HCT116 (cell line): ENCODE measurements around the gene SNX3. TPM values are rescaled to one million over a fixed set of nuclear protein-coding genes. Genes with fewer than 3 reads are reported as not detected.

Experiments used
- ATAC-seq: fragments of 200-7000 bp; cut with Tn5 transposase; 2 replicates; pipeline ENCODE4 v1.9.1; 2020; ENCODE audit warnings: mild to moderate bottlenecking, moderate library complexity
- BruUV-seq: library from RNA; stranded (reverse); fragments of 400-500 nt; replicated peaks from 2 replicates; lab custom pipeline; 2021; lab: Mats Ljungman, UMichigan
- CTCF ChIA-PET: fragments of 300-600 bp; sonication (Branson Sonifier 250); formaldehyde crosslinking; loops from one replicate; lab custom pipeline; 2021; ENCODE audit warnings: antibody characterized with exemption; lab: Charles Lee
- POLR2A ChIA-PET: fragments of 300-600, 350-600 bp; sonication (Branson Sonifier 250); formaldehyde crosslinking; loops from one replicate; lab custom pipeline; 2021; ENCODE audit warnings: antibody characterized with exemption; lab: Charles Lee
- RAD21 ChIA-PET, 2 experiments: fragments of 300-600 bp; sonication (Branson Sonifier 250); formaldehyde crosslinking; loops; one replicate each; lab custom pipeline; 2023; ENCODE audit warnings: low total read pairs in 2 of 2; ENCODE audit not compliant: uncharacterized antibody in 2 of 2, unreplicated experiment in 2 of 2, low non-redundant PET in 1 of 2; lab: Charles Lee
- DNase-seq: peaks from one replicate; pipeline ENCODE4 v3.0.0-alpha.2; 2010; ENCODE audit warnings: low read depth, low spot score
- H2AFZ ChIP-seq: fragments of 200-600 bp; shearing (Covaris generic), sonication (generic); 2 replicates; pipeline ENCODE4 v1.6.1; 2017; ENCODE audit warnings: low read depth, mixed run types, mixed read lengths, antibody characterized with exemption, low read length; ENCODE audit not compliant: poor library complexity, severe bottlenecking
- H3K27ac ChIP-seq: 2 replicates; pipeline ENCODE4 v1.5.1; 2012; ENCODE audit warnings: low read depth, low read length
- H3K27me3 ChIP-seq: fragments of 200-600 bp; sonication (generic); 2 replicates; pipeline ENCODE4 v1.6.1; 2016; ENCODE audit warnings: mixed run types, low read length, mixed read lengths; ENCODE audit not compliant: insufficient read depth
- H3K36me3 ChIP-seq, 2 experiments: fragments of 200-500 bp in 1 of 2; fragments of 200-600 bp in 1 of 2; sonication (Bioruptor generic) in 1 of 2; sonication (generic) in 1 of 2; 2 replicates each; pipeline versions ENCODE4 v1.5.1 to v1.6.1; 2014 to 2016; ENCODE audit warnings: low read length in 2 of 2, inconsistent platforms in 1 of 2, mixed read lengths in 1 of 2, mixed run types in 1 of 2; ENCODE audit not compliant: insufficient read depth in 2 of 2, control insufficient read depth in 1 of 2
- H3K4me1 ChIP-seq, 2 experiments: fragments of 200-600 bp in 1 of 2; sonication (generic) in 1 of 2; 2 replicates each; pipeline versions ENCODE4 v1.5.1 to v1.6.1; 2012 to 2017; ENCODE audit warnings: low read length in 2 of 2, inconsistent platforms in 1 of 2, mild to moderate bottlenecking in 1 of 2, mixed read lengths in 1 of 2, mixed run types in 1 of 2, moderate library complexity in 1 of 2; ENCODE audit not compliant: insufficient read depth in 2 of 2, control insufficient read depth in 1 of 2
- H3K4me2 ChIP-seq: fragments of 200-600 bp; sonication (generic); 2 replicates; pipeline ENCODE4 v1.6.1; 2017; ENCODE audit warnings: mixed run types, low read length, mixed read lengths
- H3K4me3 ChIP-seq, 2 experiments: fragments of 200-600 bp in 1 of 2; sonication (generic) in 1 of 2; replicated peaks in 1 of 2; 2 replicates each; pipeline ENCODE4 v1.5.1; 2011 to 2016; ENCODE audit warnings: low read length in 2 of 2, control low read depth in 1 of 2, low read depth in 1 of 2, mild to moderate bottlenecking in 1 of 2, mixed read lengths in 1 of 2, mixed run types in 1 of 2
- H3K79me2 ChIP-seq: fragments of 200-600 bp; sonication (generic); 2 replicates; pipeline ENCODE4 v1.6.1; 2017; ENCODE audit warnings: mild to moderate bottlenecking, mixed run types, low read length, moderate library complexity, mixed read lengths; ENCODE audit not compliant: insufficient read depth
- H3K9ac ChIP-seq: fragments of 200-600 bp; sonication (generic); 2 replicates; pipeline ENCODE4 v1.6.1; 2016; ENCODE audit warnings: low read length, mixed read lengths
- H3K9me2 ChIP-seq: fragments of 200-600 bp; sonication (generic), shearing (Covaris generic); 2 replicates; pipeline ENCODE4 v1.6.1; 2017; ENCODE audit warnings: mixed run types, mild to moderate bottlenecking, moderate library complexity; ENCODE audit not compliant: insufficient read depth
- H3K9me3 ChIP-seq, 2 experiments: fragments of 200-500 bp in 1 of 2; fragments of 200-600 bp in 1 of 2; sonication (Bioruptor generic) in 1 of 2; sonication (generic) in 1 of 2; 2 replicates each; pipeline ENCODE4 v1.6.1; 2014 to 2017; ENCODE audit warnings: low read length in 2 of 2, mixed read lengths in 2 of 2, inconsistent platforms in 1 of 2, low read depth in 1 of 2, mild to moderate bottlenecking in 1 of 2, mixed run types in 1 of 2, moderate library complexity in 1 of 2; ENCODE audit not compliant: control insufficient read depth in 1 of 2, insufficient read depth in 1 of 2
- H4K20me1 ChIP-seq: fragments of 200-600 bp; sonication (generic), shearing (Covaris generic); 2 replicates; pipeline ENCODE4 v1.6.1; 2017; ENCODE audit warnings: mixed run types, mild to moderate bottlenecking, moderate library complexity; ENCODE audit not compliant: insufficient read depth
- CEBPB ChIP-seq: IDR thresholded peaks from 2 replicates; pipeline ENCODE4 v1.6.1; 2012; ENCODE audit warnings: low read depth
- EGR1 ChIP-seq: IDR thresholded peaks from 2 replicates; pipeline ENCODE4 v1.6.1; 2012; ENCODE audit warnings: low read depth
- ELF1 ChIP-seq: IDR thresholded peaks from 2 replicates; pipeline ENCODE4 v1.6.1; 2012; ENCODE audit warnings: low read depth, borderline replicate concordance
- FOSL1 ChIP-seq: IDR thresholded peaks from 2 replicates; pipeline ENCODE4 v1.6.1; 2012; ENCODE audit warnings: low read depth
- JUND ChIP-seq: IDR thresholded peaks from 2 replicates; pipeline ENCODE4 v1.6.1; 2012
- POLR2AphosphoS5 ChIP-seq: IDR thresholded peaks from 2 replicates; pipeline ENCODE4 v1.6.1; 2011; ENCODE audit warnings: mild to moderate bottlenecking, low read depth, low read length, moderate library complexity
- RAD21 ChIP-seq: IDR thresholded peaks from 2 replicates; pipeline ENCODE4 v1.6.1; 2012; ENCODE audit warnings: low read depth, mild to moderate bottlenecking
- SP1 ChIP-seq: IDR thresholded peaks from 2 replicates; pipeline ENCODE4 v1.6.1; 2012; ENCODE audit warnings: low read depth
- TCF7L2 ChIP-seq: IDR thresholded peaks from 2 replicates; pipeline ENCODE4 v1.7.0; 2011; ENCODE audit warnings: borderline replicate concordance, inconsistent platforms; ENCODE audit not compliant: insufficient read depth, insufficient read length; ENCODE audit errors: extremely low read depth
- intact Hi-C: fragments of 100-400 bp; cut with micrococcal nuclease; formaldehyde crosslinking; loops from 2 replicates; pipeline ENCODE4 v1.10.0; 2022
- total RNA-seq: library from RNA; stranded (reverse); gene quantifications from one replicate; pipeline ENCODE4 v1.2.1, GENCODE V29; 2021; ENCODE audit not compliant: unreplicated experiment
- TF ChIP-seq, protein P1 (sequence below): IDR thresholded peaks from 2 replicates; pipeline ENCODE4 v1.6.1; 2012
- TF ChIP-seq, protein P2 (sequence below), 3 experiments: fragments of 200-600 bp in 1 of 3; sonication (generic) in 1 of 3; IDR thresholded peaks in 2 of 3; conservative IDR thresholded peaks in 1 of 3; 2 replicates each; pipeline ENCODE4 v1.5.1; 2012 to 2017; ENCODE audit warnings: low read depth in 2 of 3, low read length in 2 of 3, antibody characterized with exemption in 1 of 3, borderline replicate concordance in 1 of 3, control low read depth in 1 of 3, mild to moderate bottlenecking in 1 of 3, mixed read lengths in 1 of 3, mixed run types in 1 of 3, moderate library complexity in 1 of 3; ENCODE audit not compliant: insufficient read depth in 1 of 3

SNX3 gene
- total RNA-seq, 1 experiment from 2014 or later, result 111 TPM

GRCh38 chr6:108168090-108168463, 92.8 kb downstream of the SNX3 start:
- POLR2A ChIA-PET, result no interaction called here
- ATAC-seq, result no peak
- H3K27ac ChIP-seq, result no peak overlapping the region
- BruUV-seq, result no TSS peak
- CTCF ChIA-PET, result no interaction called here
- no peak overlapping the region for H2AFZ ChIP-seq
- no peak for TF ChIP-seq TCF7L2
- no peak for TF ChIP-seq EGR1
- no peak for TF ChIP-seq ELF1
- no peak for TF ChIP-seq RAD21
- no peak for TF ChIP-seq CEBPB
- TF ChIP-seq JUND, result no peak
- no peak for TF ChIP-seq POLR2AphosphoS5
- no peak for TF ChIP-seq FOSL1
- TF ChIP-seq, protein P1, sequence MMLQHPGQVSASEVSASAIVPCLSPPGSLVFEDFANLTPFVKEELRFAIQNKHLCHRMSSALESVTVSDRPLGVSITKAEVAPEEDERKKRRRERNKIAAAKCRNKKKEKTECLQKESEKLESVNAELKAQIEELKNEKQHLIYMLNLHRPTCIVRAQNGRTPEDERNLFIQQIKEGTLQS, result no peak
- TF ChIP-seq, protein P2, sequence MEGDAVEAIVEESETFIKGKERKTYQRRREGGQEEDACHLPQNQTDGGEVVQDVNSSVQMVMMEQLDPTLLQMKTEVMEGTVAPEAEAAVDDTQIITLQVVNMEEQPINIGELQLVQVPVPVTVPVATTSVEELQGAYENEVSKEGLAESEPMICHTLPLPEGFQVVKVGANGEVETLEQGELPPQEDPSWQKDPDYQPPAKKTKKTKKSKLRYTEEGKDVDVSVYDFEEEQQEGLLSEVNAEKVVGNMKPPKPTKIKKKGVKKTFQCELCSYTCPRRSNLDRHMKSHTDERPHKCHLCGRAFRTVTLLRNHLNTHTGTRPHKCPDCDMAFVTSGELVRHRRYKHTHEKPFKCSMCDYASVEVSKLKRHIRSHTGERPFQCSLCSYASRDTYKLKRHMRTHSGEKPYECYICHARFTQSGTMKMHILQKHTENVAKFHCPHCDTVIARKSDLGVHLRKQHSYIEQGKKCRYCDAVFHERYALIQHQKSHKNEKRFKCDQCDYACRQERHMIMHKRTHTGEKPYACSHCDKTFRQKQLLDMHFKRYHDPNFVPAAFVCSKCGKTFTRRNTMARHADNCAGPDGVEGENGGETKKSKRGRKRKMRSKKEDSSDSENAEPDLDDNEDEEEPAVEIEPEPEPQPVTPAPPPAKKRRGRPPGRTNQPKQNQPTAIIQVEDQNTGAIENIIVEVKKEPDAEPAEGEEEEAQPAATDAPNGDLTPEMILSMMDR (IDR thresholded peaks at IDR 0.05 in 2 of 3, conservative IDR thresholded peaks at IDR 0.05 in 1 of 3; ENCODE audit: borderline replicate concordance in 1 of 3, insufficient read depth in 1 of 3, low read depth in 2 of 3, low read length in 2 of 3), result no peak
- TF ChIP-seq SP1, result no peak
- H3K79me2 ChIP-seq, result no peaks in the 10 kb centered on the region
- no peaks in the 10 kb centered on the region for H3K27me3 ChIP-seq
- no peaks in the 10 kb centered on the region for H3K36me3 ChIP-seq
- H3K9ac ChIP-seq, result no peak overlapping the region
- no peak for DNase-seq
- no peaks in the 10 kb centered on the region for H3K9me3 ChIP-seq
- no peak overlapping the region for H3K4me3 ChIP-seq
- no peak overlapping the region for H3K4me2 ChIP-seq
- no peaks in the 10 kb centered on the region for H3K9me2 ChIP-seq
- intact Hi-C loops, result no loop called here
- RAD21 ChIA-PET, result no interaction called here
- no peaks in the 10 kb centered on the region for H3K4me1 ChIP-seq
- H4K20me1 ChIP-seq, result no peaks in the 10 kb centered on the region
